Suprapubic skin (tissue), 4 donors: ENCODE measurements around the gene CRYAB. TPM values are rescaled to one million over a fixed set of nuclear protein-coding genes. Genes with fewer than 3 reads are reported as not detected.
A peak's percentile ranks its signal among the peaks of the same experiment; 100 is the strongest.

Experiments
- DNase-seq, 2 donors: peaks; one replicate each; pipeline ENCODE4 v3.0.0-alpha.2; 2019; ENCODE audit warnings: low spot score in 2 of 2
- H3K27ac ChIP-seq: fragments of 200-600 bp; sonication (generic); one replicate; pipeline ENCODE4 v1.5.1; 2019
- H3K27me3 ChIP-seq: fragments of 200-600 bp; sonication (generic); one replicate; pipeline ENCODE4 v1.5.1; 2019
- H3K36me3 ChIP-seq: fragments of 200-600 bp; sonication (generic); one replicate; pipeline ENCODE4 v1.5.1; 2019
- H3K4me1 ChIP-seq: fragments of 200-600 bp; sonication (generic); one replicate; pipeline ENCODE4 v1.5.1; 2019
- H3K4me3 ChIP-seq: fragments of 200-600 bp; sonication (generic); one replicate; pipeline ENCODE4 v1.5.1; 2019; ENCODE audit warnings: mild to moderate bottlenecking
- H3K9me3 ChIP-seq: fragments of 200-600 bp; sonication (generic); one replicate; pipeline ENCODE4 v1.5.1; 2019
- CTCF ChIP-seq, 2 donors: fragments of 200-600 bp in 1 of 2; fragments of 450-650 bp in 1 of 2; sonication (generic) in 1 of 2; IDR thresholded peaks; one replicate each; pipeline ENCODE4 v1.5.1; 2016 to 2019; ENCODE audit warnings: antibody characterized with exemption in 2 of 2, mild to moderate bottlenecking in 1 of 2, moderate library complexity in 1 of 2
- EP300 ChIP-seq: sonication (generic); formaldehyde crosslinking; IDR thresholded peaks from one replicate; pipeline ENCODE4 v1.6.1; 2017; ENCODE audit warnings: antibody characterized with exemption
- POLR2A ChIP-seq, 2 donors: fragments of 450-650 bp; IDR thresholded peaks; one replicate each; pipeline ENCODE4 v1.6.1; 2017; ENCODE audit warnings: antibody characterized with exemption in 2 of 2, mild to moderate bottlenecking in 2 of 2, moderate library complexity in 2 of 2
- POLR2AphosphoS5 ChIP-seq, 3 donors: sonication (generic); formaldehyde crosslinking; IDR thresholded peaks; one replicate each; pipeline ENCODE4 v1.6.1; 2017; ENCODE audit warnings: antibody characterized with exemption in 3 of 3
- WGBS: methylation state at CpG from one replicate; pipeline ENCODE4 v1.1.5; 2018; 5-methylcytosine and 5-hydroxymethylcytosine counted together
- total RNA-seq, 4 donors: library from RNA; depleted of rRNA; stranded (reverse); fragments of >200 nt; gene quantifications; one replicate each; pipeline ENCODE4 v1.1.0, GENCODE V29; 2016

CRYAB gene
- total RNA-seq, 4 donors from 2014 or later = 144 to 203 (median 176) TPM

GRCh38 chr11:111926505-111927391, 15.2 kb upstream of the CRYAB start:
- H3K27me3 ChIP-seq = no peaks in the 10 kb centered on the region
- TF ChIP-seq CTCF (IDR thresholded peaks at IDR 0.05) (no peak), POLR2AphosphoS5 (IDR thresholded peaks at IDR 0.05) (peak; percentile 22 to 40 (median 34)), POLR2A (IDR thresholded peaks at IDR 0.05) (no peak)
- H3K9me3 ChIP-seq = no peaks in the 10 kb centered on the region
- peak overlapping the region; percentile 47 for H3K4me3 ChIP-seq
- H3K27ac ChIP-seq = peak overlapping the region; percentile 83
- 2% methylated on average over 29 of the region's 47 CpGs for WGBS
- H3K4me1 ChIP-seq = peaks cover 37% of the 10 kb centered on the region
- H3K36me3 ChIP-seq = no peaks in the 10 kb centered on the region
- peak; percentile 96 to 98 for DNase-seq

GRCh38 chr11:111925953-111926352, 14.4 kb upstream of the CRYAB start:
- DNase-seq = no peak
- no peaks in the 10 kb centered on the region for H3K36me3 ChIP-seq
- 92% methylated on average over 16 of the region's 16 CpGs for WGBS
- H3K4me1 ChIP-seq = peaks cover 37% of the 10 kb centered on the region
- H3K9me3 ChIP-seq = no peaks in the 10 kb centered on the region
- TF ChIP-seq CTCF (IDR thresholded peaks at IDR 0.05) (no peak), POLR2AphosphoS5 (IDR thresholded peaks at IDR 0.05) (no peak), POLR2A (IDR thresholded peaks at IDR 0.05) (no peak), EP300 (no peak)
- no peak overlapping the region for H3K4me3 ChIP-seq
- H3K27me3 ChIP-seq = no peaks in the 10 kb centered on the region
- H3K27ac ChIP-seq = no peak overlapping the region

- Histone ChIP-seq H3K27me3 (no peaks in the 10 kb centered on the region), H3K4me1 (peaks cover 38% of the 10 kb centered on the region), H3K36me3 (no peaks in the 10 kb centered on the region), H3K27ac (peak overlapping the region; percentile 90), H3K4me3 (no peak overlapping the region), H3K9me3 (no peaks in the 10 kb centered on the region)
- DNase-seq = no peak
- TF ChIP-seq CTCF (IDR thresholded peaks at IDR 0.05) (no peak), EP300 (no peak), POLR2AphosphoS5 (IDR thresholded peaks at IDR 0.05) (no peak), POLR2A (IDR thresholded peaks at IDR 0.05) (no peak)
Observed at GRCh38 chr11:111923951-111924350, 12.4 kb upstream of the CRYAB start.

- Histone ChIP-seq H3K27ac (peak overlapping the region; percentile 90), H3K4me3 (no peak overlapping the region), H3K4me1 (peaks cover 43% of the 10 kb centered on the region), H3K36me3 (no peaks in the 10 kb centered on the region), H3K9me3 (no peaks in the 10 kb centered on the region), H3K27me3 (no peaks in the 10 kb centered on the region)
- no peak for TF ChIP-seq CTCF (IDR thresholded peaks at IDR 0.05)
- no peak for TF ChIP-seq POLR2AphosphoS5 (IDR thresholded peaks at IDR 0.05)
- no peak for TF ChIP-seq POLR2A (IDR thresholded peaks at IDR 0.05)
- TF ChIP-seq EP300 = no peak
- no peak for DNase-seq
- 10% methylated on average over 5 of the region's 5 CpGs for whole genome bisulfite sequencing
Observed at GRCh38 chr11:111923351-111923788, 11.8 kb upstream of the CRYAB start.

GRCh38 chr11:111922803-111923202, 11.2 kb upstream of the CRYAB start:
- TF ChIP-seq POLR2A (IDR thresholded peaks at IDR 0.05) (no peak), EP300 (no peak), CTCF (IDR thresholded peaks at IDR 0.05) (no peak), POLR2AphosphoS5 (IDR thresholded peaks at IDR 0.05) (no peak)
- Histone ChIP-seq H3K9me3 (no peaks in the 10 kb centered on the region), H3K27me3 (no peaks in the 10 kb centered on the region), H3K36me3 (no peaks in the 10 kb centered on the region), H3K4me1 (peaks cover 49% of the 10 kb centered on the region), H3K4me3 (no peak overlapping the region), H3K27ac (peak overlapping the region; percentile 90)
- WGBS = 10% methylated on average over 2 of the region's 2 CpGs
- DNase-seq = no peak
